HuH-7 (cell line): ENCODE measurements around the gene TMSB15C.

ENCODE experiments used
- DNase-seq: peaks from one replicate; pipeline ENCODE4 v3.0.0; 2011; ENCODE audit warnings: low spot score

The TMSB15C gene

GRCh38 chrX:104045642-104046041, 30.4 kb downstream of the TMSB15C start:
- no peak for DNase-seq

- no peak for DNase-seq
Measured at GRCh38 chrX:104041003-104041402, 35.0 kb downstream of the TMSB15C start.

- DNase-seq, result no peak
Measured at GRCh38 chrX:104039689-104040505, 36.1 kb downstream of the TMSB15C start, which contains the start of gene H2BW2. TSS of gene H2BW2 (plus strand) at chrX:104039956. CDS start at chrX:104039995, 39 bp downstream.
